Loucy (cell line): Measurements from ENCODE around the gene MILR1.

Source experiments
- EZH2phosphoT487 ChIP-seq: fragments of 200-600 bp; IDR thresholded peaks from 2 replicates; pipeline ENCODE4 v1.6.1; 2018; ENCODE audit warnings: antibody characterized with exemption, mild to moderate bottlenecking, moderate library complexity, borderline replicate concordance
- TF ChIP-seq, protein P1 (sequence below): fragments of 200-600 bp; sonication (generic); conservative IDR thresholded peaks from 2 replicates; pipeline ENCODE4 v1.5.1; 2014; ENCODE audit warnings: mild to moderate bottlenecking, antibody characterized with exemption, low read length

DNA sequence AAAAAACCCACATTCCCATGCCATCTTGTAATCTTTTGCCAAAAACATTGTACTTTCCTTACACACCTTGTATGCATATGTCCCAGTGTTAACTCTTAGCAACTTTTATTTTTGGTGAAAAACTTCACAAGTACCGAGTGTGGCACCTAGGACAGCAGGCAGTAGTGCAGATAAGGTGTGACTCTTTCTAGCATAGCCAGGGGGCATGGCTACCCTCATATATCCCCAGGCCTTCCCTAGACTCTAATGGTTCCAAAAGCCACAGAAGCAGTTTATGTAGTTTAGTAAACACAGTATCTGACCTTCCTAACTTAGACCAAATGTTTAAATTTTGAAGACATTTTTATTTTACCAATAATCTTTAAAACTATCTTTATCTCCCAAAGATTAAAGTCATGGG is 20.5 kb upstream of the MILR1 start:
- TF ChIP-seq, protein P1, sequence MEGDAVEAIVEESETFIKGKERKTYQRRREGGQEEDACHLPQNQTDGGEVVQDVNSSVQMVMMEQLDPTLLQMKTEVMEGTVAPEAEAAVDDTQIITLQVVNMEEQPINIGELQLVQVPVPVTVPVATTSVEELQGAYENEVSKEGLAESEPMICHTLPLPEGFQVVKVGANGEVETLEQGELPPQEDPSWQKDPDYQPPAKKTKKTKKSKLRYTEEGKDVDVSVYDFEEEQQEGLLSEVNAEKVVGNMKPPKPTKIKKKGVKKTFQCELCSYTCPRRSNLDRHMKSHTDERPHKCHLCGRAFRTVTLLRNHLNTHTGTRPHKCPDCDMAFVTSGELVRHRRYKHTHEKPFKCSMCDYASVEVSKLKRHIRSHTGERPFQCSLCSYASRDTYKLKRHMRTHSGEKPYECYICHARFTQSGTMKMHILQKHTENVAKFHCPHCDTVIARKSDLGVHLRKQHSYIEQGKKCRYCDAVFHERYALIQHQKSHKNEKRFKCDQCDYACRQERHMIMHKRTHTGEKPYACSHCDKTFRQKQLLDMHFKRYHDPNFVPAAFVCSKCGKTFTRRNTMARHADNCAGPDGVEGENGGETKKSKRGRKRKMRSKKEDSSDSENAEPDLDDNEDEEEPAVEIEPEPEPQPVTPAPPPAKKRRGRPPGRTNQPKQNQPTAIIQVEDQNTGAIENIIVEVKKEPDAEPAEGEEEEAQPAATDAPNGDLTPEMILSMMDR: peak; percentile 33
- TF ChIP-seq EZH2phosphoT487: no peak
